Measurements from ENCODE around the gene PLXNC1.

Gene PLXNC1

GRCh38 chr12:94147991-94148738 lies at the start of gene PLXNC1:
TSS of gene PLXNC1 (plus strand) at chr12:94148577. CDS start at chr12:94148972, 395 bp downstream.
- no peak for DNase-seq (ENCODE audit: low read depth)

GRCh38 chr12:94099191-94099590 lies 49.2 kb upstream of the PLXNC1 start:
- no peak for DNase-seq (ENCODE audit: low read depth)

GRCh38 chr12:94099632-94100031 lies 48.7 kb upstream of the PLXNC1 start:
- no peak for DNase-seq (ENCODE audit: low read depth)

- DNase-seq (ENCODE audit: low read depth) = no peak
These were observed 48.2 kb upstream of the PLXNC1 start for GRCh38 chr12:94100211-94100627.

DNA sequence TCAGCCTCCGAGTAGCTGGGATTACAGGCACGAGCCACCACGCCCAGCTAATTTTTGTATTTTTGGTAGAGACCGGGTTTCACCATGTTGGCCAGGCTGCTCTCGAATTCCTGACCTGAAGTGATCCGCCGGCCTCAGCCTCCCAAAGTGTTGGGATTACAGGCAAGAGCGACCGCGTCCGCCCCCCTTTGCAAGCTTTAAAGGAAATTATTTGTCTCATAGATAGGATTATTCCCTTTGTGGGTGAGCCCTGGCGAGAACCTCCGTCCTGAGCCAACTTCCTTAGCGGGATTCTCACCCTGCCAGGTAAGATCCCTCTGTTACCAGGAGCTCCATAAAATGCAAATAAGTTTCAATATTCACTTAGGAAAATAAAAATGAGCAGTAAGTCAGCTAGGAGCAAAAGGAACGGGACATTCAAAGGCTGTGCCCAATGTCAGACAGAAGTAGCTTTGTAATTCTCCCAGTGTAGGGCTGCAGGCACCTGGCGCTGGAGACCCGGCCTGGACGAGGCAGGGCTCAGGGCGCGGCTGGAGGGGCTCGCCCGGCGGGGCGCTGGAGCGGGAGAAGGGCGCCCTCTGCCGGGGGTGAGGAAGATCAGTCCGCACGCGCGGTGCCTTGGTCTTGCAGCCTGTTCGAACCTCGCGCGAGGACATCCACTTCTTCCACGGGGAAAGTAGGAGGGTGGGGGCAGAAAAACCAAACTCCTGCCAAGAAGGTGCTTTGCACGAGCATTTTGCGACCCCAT lies 47.2 kb upstream of the PLXNC1 start:
- DNase-seq (ENCODE audit: low read depth) = no peak

GRCh38 chr12:94101738-94102660 lies 46.4 kb upstream of the PLXNC1 start:
- DNase-seq (ENCODE audit: low read depth) = no peak

GRCh38 chr12:94103986-94104385 lies 44.4 kb upstream of the PLXNC1 start:
- no peak for DNase-seq (ENCODE audit: low read depth)

DNA sequence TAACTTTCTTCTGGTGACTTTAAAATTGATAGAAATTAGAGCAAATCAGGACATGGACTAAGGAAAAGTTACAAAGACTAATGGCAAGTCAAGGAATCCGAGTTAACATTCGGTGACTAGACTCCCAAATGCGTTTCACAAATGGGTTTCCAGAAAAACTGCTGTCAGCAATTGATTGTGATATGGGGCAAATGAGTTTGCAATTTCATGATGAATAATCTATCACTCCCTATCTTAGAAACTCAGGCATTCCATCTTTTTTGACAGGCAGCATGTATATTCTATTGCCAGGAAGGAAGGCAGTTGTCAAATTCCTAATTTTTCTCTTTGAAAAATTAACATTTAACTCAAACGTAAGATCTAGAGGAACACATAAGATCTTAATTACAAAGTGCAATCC lies 40.5 kb upstream of the PLXNC1 start:
- DNase-seq (ENCODE audit: low read depth) = no peak

- no peak for DNase-seq (ENCODE audit: low read depth)
These were observed 39.2 kb upstream of the PLXNC1 start for GRCh38 chr12:94109160-94109559.

- no peak for DNase-seq (ENCODE audit: low read depth)
These were observed 38.1 kb upstream of the PLXNC1 start for GRCh38 chr12:94110258-94110657.

DNA sequence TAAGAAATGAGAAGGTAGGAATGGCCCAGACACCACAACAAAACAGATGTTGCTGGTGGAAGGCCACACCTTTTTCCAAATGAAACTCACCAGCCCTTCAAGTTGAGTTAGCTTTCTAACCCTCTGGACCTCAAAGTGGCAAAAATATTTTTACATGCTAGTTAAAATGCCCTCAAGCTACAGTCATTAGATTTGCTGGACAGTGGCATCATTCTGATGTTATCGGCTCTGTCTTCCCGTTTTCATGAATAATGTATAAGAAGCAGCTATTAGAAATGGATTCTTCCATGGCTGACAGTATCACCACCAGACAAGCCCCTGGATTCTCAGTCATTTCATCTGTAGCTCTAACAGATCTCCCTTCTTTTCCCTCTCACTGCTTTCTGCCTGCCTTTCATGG lies 37.1 kb upstream of the PLXNC1 start:
- DNase-seq (ENCODE audit: low read depth) = no peak

- no peak for DNase-seq (ENCODE audit: low read depth)
These were observed 36.3 kb upstream of the PLXNC1 start for GRCh38 chr12:94112121-94112520.

- no peak for DNase-seq (ENCODE audit: low read depth)
These were observed 34.2 kb upstream of the PLXNC1 start for GRCh38 chr12:94114166-94114565.

GRCh38 chr12:94116191-94116590 lies 32.2 kb upstream of the PLXNC1 start:
- DNase-seq (ENCODE audit: low read depth) = no peak

GRCh38 chr12:94121886-94122285 lies 26.5 kb upstream of the PLXNC1 start:
- no peak for DNase-seq (ENCODE audit: low read depth)

DNA sequence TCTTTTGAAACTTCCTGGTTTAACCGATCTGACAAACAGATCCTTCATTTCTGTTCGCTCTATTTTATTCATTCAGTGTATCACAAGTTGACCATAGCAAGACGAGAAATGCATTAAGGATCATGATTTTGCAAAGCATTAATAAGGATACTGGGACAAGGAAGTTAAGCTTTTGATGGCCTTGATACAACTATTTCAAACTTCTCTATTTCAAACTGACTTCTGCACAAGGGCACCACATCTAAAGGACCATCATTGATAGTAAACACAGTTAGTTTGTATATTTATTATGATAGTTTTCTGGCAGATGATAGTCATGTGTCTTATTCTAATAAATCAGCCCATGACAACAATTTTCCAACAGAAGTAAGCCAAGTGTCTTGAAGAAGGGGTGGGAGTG lies 25.8 kb upstream of the PLXNC1 start:
- no peak for DNase-seq (ENCODE audit: low read depth)

- no peak for DNase-seq (ENCODE audit: low read depth)
These were observed 25.2 kb upstream of the PLXNC1 start for GRCh38 chr12:94123127-94123526.

- no peak for DNase-seq (ENCODE audit: low read depth)
These were observed 22.3 kb upstream of the PLXNC1 start for GRCh38 chr12:94126067-94126466.

GRCh38 chr12:94127239-94128131 lies 20.9 kb upstream of the PLXNC1 start:
- no peak for DNase-seq (ENCODE audit: low read depth)

DNA sequence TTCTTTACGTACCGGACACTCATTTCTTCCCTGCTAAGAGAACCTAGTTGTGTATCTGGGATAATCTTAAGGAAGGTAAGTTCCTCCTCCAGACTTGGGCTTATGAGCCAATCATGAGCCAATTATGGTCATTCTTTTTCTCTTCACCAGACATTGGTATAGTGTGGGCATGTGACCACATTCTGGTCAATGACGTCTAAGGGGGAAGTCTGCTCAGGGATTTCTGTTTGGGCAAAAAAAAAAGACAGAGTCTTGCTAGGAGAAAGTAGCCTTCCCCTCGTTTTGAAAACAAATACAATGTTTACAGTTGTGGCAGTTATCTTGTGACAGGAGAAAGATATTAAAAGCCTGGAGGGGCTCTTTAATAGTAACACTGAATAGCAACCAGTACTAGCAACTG lies 20.1 kb upstream of the PLXNC1 start:
- no peak for DNase-seq (ENCODE audit: low read depth)
